Progenitor cell of endocrine pancreas (in vitro differentiated cells): ENCODE data around the gene PRMT2. TPM values are rescaled to one million over a fixed set of nuclear protein-coding genes. Genes with fewer than 3 reads are reported as not detected.

Experiments used
- DNase-seq: peaks from one replicate; pipeline ENCODE4 v3.0.0; 2021; ENCODE audit warnings: low spot score; ENCODE audit not compliant: unreplicated experiment
- H3K27ac Mint-ChIP-seq: 2 replicates; pipeline ENCODE4 v1.8.0; 2021; ENCODE audit warnings: mild to moderate bottlenecking, moderate library complexity, mixed read lengths
- H3K27me3 Mint-ChIP-seq: 2 replicates; pipeline ENCODE4 v1.8.0; 2021; ENCODE audit warnings: mixed read lengths
- H3K36me3 Mint-ChIP-seq: 2 replicates; pipeline ENCODE4 v1.8.0; 2022; ENCODE audit warnings: mixed read lengths; ENCODE audit not compliant: insufficient read depth
- H3K4me1 Mint-ChIP-seq: 2 replicates; pipeline ENCODE4 v1.8.0; 2021; ENCODE audit warnings: low read depth, mixed read lengths
- H3K4me3 Mint-ChIP-seq: 2 replicates; pipeline ENCODE4 v1.8.0; 2021; ENCODE audit warnings: low read depth, mild to moderate bottlenecking, moderate library complexity, mixed read lengths
- H3K9me3 Mint-ChIP-seq: 2 replicates; pipeline ENCODE4 v1.8.0; 2021; ENCODE audit warnings: low read depth, mixed read lengths
- CTCF ChIP-seq: fragments of 200-600 bp; sonication (generic); IDR thresholded peaks from one replicate; pipeline ENCODE4 v1.5.0; 2021; ENCODE audit warnings: antibody characterized with exemption, mild to moderate bottlenecking; ENCODE audit not compliant: unreplicated experiment
- total RNA-seq: library from RNA; stranded (reverse); gene quantifications from 2 replicates; pipeline ENCODE4 v1.2.1, GENCODE V29; 2021

The PRMT2 gene
- total RNA-seq, 1 donor from 2014 or later = 94.1 TPM

GRCh38 chr21:46618738-46619379 lies 16.6 kb upstream of the PRMT2 start:
- H3K9me3 Mint-ChIP-seq = peaks cover 3% of the 10 kb centered on the region
- no peak overlapping the region for H3K27ac Mint-ChIP-seq
- no peak for DNase-seq
- H3K36me3 Mint-ChIP-seq = no peaks in the 10 kb centered on the region
- H3K4me1 Mint-ChIP-seq = peaks cover 26% of the 10 kb centered on the region
- H3K27me3 Mint-ChIP-seq = peaks cover 22% of the 10 kb centered on the region
- no peak overlapping the region for H3K4me3 Mint-ChIP-seq
- no peak for TF ChIP-seq CTCF

GRCh38 chr21:46619846-46620245 lies 15.6 kb upstream of the PRMT2 start:
- no peak for TF ChIP-seq CTCF
- H3K4me1 Mint-ChIP-seq = peaks cover 23% of the 10 kb centered on the region

GRCh38 chr21:46620846-46621245 lies 14.6 kb upstream of the PRMT2 start:
- TF ChIP-seq CTCF = no peak
- no peak overlapping the region for H3K27ac Mint-ChIP-seq

More at GRCh38 chr21:46619846-46620245, 15.6 kb upstream of the PRMT2 start:
- H3K9me3 Mint-ChIP-seq = peaks cover 3% of the 10 kb centered on the region
- H3K27ac Mint-ChIP-seq = no peak overlapping the region
- no peak overlapping the region for H3K4me3 Mint-ChIP-seq
- H3K36me3 Mint-ChIP-seq = no peaks in the 10 kb centered on the region
- peaks cover 14% of the 10 kb centered on the region for H3K27me3 Mint-ChIP-seq
- no peak for DNase-seq

GRCh38 chr21:46621457-46622182 lies 13.9 kb upstream of the PRMT2 start:
- H3K9me3 Mint-ChIP-seq = no peaks in the 10 kb centered on the region
- TF ChIP-seq CTCF = no peak
- H3K4me3 Mint-ChIP-seq = no peak overlapping the region

More at GRCh38 chr21:46620846-46621245, 14.6 kb upstream of the PRMT2 start:
- Mint-ChIP-seq H3K36me3 (no peaks in the 10 kb centered on the region), H3K9me3 (no peaks in the 10 kb centered on the region), H3K4me1 (peaks cover 20% of the 10 kb centered on the region), H3K27me3 (peaks cover 7% of the 10 kb centered on the region), H3K4me3 (no peak overlapping the region)
- no peak for DNase-seq

GRCh38 chr21:46622226-46622625 lies 13.2 kb upstream of the PRMT2 start:
- Mint-ChIP-seq H3K36me3 (no peaks in the 10 kb centered on the region), H3K27ac (peak overlapping the region; percentile 95), H3K9me3 (no peaks in the 10 kb centered on the region), H3K4me3 (no peak overlapping the region), H3K27me3 (peaks cover 2% of the 10 kb centered on the region), H3K4me1 (peaks cover 20% of the 10 kb centered on the region)
- DNase-seq = no peak
- no peak for TF ChIP-seq CTCF

More at GRCh38 chr21:46621457-46622182, 13.9 kb upstream of the PRMT2 start:
- peak overlapping the region; percentile 95 for H3K27ac Mint-ChIP-seq
- H3K4me1 Mint-ChIP-seq = peaks cover 20% of the 10 kb centered on the region
- H3K36me3 Mint-ChIP-seq = no peaks in the 10 kb centered on the region
- H3K27me3 Mint-ChIP-seq = peaks cover under 1% of the 10 kb centered on the region
- DNase-seq = no peak
